Astrocyte of the cerebellum (primary cell): ENCODE results near the gene IGF2.
"Not testable (repeated sequence)": the region's sequence is repeated elsewhere in the genome, so short reads cannot be mapped to it uniquely, and the experiment has no call there.

Experiments used
- DNase-seq: peaks from one replicate; pipeline ENCODE4 v3.0.0-alpha.2; 2011; ENCODE audit warnings: low read depth
- H3K4me3 ChIP-seq: 2 replicates; pipeline ENCODE4 v1.5.1; 2011; ENCODE audit warnings: mild to moderate bottlenecking, low read depth, low read length, moderate library complexity
- in situ Hi-C: cut with HindIII; loops from 2 replicates; pipeline ENCODE4 v1.10.0; 2017; ENCODE audit warnings: low sequenced_read_pairs
- TF ChIP-seq, protein P1 (sequence below): IDR thresholded peaks from 2 replicates; pipeline ENCODE4 v1.5.1; 2012; ENCODE audit warnings: low read length, low read depth, moderate library complexity, mild to moderate bottlenecking; ENCODE audit errors: missing control alignments

Gene IGF2

DNA sequence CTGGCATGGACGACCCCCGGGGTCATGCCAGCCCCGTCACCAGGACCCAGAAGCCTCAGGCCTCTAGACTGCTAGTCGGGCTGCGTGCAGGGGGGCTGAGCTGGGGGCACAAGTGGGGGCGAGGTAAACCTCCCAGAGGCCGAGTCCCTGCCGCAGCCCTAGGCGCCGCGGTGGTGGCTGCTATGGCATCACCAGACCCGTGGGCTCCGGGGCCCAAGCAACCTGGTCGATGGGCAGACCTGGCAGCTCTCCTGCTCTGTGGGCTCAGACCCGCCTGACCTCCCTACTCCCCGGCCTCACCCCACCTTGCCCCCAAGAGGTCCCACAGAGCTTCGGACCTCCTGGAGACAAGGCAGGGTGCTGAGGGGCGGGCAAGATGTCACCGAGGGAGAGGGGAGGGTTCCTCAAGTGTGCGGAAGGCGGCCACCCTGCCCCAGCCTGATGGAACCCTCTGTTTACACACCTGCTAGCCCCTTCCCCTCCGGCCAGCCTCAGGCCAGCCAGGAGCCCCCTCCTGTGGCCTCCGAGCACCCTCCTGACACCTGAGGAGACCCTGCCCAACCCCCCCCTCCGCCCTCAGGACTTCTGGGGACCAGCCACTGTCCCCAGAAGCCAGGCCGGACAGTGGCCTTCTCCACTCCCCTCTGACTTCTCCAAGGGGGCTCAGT, 9.4 kb downstream of the IGF2 start:
- H3K4me3 ChIP-seq = no peak overlapping the region
- no peak for DNase-seq
- in situ Hi-C loops = no loop called here
- TF ChIP-seq, protein P1, sequence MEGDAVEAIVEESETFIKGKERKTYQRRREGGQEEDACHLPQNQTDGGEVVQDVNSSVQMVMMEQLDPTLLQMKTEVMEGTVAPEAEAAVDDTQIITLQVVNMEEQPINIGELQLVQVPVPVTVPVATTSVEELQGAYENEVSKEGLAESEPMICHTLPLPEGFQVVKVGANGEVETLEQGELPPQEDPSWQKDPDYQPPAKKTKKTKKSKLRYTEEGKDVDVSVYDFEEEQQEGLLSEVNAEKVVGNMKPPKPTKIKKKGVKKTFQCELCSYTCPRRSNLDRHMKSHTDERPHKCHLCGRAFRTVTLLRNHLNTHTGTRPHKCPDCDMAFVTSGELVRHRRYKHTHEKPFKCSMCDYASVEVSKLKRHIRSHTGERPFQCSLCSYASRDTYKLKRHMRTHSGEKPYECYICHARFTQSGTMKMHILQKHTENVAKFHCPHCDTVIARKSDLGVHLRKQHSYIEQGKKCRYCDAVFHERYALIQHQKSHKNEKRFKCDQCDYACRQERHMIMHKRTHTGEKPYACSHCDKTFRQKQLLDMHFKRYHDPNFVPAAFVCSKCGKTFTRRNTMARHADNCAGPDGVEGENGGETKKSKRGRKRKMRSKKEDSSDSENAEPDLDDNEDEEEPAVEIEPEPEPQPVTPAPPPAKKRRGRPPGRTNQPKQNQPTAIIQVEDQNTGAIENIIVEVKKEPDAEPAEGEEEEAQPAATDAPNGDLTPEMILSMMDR = no peak

DNA sequence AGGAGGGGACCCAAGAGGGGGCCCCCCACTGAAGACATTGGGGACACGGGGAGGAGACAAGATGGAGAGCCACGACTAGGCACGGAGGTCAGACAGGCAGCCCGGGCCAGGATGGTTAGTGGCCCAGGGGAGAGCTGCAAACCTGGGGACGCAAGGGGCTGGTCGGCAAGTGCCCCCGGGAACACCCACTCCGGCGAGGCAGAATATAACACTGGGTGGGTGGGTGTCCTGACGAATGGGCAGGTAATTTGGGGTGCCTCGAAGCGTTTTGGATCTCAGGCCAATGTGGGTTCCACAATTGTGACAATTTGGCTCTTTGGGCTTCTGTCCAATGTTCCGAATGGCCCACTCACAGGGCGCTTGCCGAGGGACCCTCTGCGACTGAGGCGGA, 9.9 kb downstream of the IGF2 start:
- in situ Hi-C loops = no loop called here
- DNase-seq = no peak

GRCh38 chr11:2128511-2129307, 10.5 kb downstream of the IGF2 start:
- DNase-seq = no peak
- TF ChIP-seq, protein P1 = no peak
- no peak overlapping the region for H3K4me3 ChIP-seq
- in situ Hi-C loops = no loop called here

More for the DNA sequence above, 9.9 kb downstream of the IGF2 start:
- H3K4me3 ChIP-seq = no peak overlapping the region
- TF ChIP-seq, protein P1 = no peak

DNA sequence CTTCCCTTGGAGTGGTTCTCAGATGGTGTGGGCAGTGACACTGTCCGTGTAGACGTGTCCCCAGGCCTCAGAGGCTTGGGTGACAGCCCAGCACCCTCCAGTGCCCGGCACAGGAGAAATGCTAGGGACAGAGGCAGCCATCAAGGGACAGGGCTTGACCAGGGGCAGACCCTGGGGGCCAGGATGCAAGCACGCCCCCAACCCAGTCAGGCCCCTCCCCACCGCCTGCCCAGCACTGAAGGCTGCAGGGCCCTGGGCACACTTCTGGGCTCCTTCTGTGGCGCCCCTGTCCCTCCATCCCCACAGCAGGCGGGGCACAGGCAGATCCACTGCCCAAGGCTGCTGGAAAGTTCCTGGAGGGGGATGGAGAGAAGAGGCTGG, 11.1 kb downstream of the IGF2 start:
- TF ChIP-seq, protein P1 = no peak
- in situ Hi-C loops = no loop called here
- no peak for DNase-seq
- no peak overlapping the region for H3K4me3 ChIP-seq

- TF ChIP-seq, protein P1 = no peak
- H3K4me3 ChIP-seq = no peak overlapping the region
- no peak for DNase-seq
- in situ Hi-C loops = no loop called here
Observed at GRCh38 chr11:2127482-2128129, 11.6 kb downstream of the IGF2 start.

- DNase-seq = no peak
- H3K4me3 ChIP-seq = no peak overlapping the region
- in situ Hi-C loops = no loop called here
- TF ChIP-seq, protein P1 = no peak
Observed at GRCh38 chr11:2126520-2127085, 12.6 kb downstream of the IGF2 start.

DNA sequence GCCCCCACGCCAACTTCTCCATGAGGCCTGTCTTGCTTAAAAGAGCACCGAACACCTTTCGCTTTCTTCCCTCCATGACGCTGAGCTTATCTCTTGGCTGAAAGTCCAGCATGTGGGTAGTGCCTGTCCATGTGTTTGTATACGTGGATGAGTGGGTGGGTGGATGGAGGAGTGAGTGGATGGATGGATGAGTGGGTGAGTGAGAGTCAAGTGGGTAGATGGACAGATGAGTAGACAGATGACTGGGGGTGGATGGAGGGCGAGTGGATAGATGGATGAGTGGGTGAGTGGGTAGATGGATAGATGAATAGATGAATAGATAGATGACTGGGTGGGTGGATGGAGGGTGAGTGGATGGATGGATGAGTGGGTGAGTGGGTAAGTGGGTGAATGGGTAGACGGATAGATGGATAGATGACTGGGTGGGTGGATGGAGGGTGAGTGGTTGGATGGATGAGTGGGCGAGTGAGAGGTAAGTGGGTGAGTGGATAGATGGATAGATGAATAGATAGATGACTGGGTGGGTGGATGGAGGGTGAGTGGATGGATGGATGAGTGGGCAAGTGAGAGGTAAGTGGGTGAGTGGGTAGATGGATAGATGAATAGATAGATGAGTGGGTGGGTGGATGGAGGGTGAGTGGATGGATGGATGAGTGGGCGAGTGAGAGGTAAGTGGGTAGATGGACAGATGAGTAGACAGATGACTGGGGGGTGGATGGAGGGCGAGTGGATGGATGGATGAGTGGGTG, 14.3 kb downstream of the IGF2 start:
- in situ Hi-C loops, H3K4me3 ChIP-seq, DNase-seq: not testable (repeated sequence)
